Subcutaneous adipose tissue (tissue), 4 donors: Measurements from ENCODE around the gene COQ5. TPM values are rescaled to one million over a fixed set of nuclear protein-coding genes. Genes with fewer than 3 reads are reported as not detected.

Experiments
- total RNA-seq, 4 donors: library from RNA; depleted of rRNA; stranded (reverse); fragments of >200 nt; gene quantifications; one replicate each; pipeline ENCODE4 v1.1.0, GENCODE V29; 2016
- TF ChIP-seq, protein P1 (sequence below): fragments of 450-650 bp; IDR thresholded peaks from one replicate; pipeline ENCODE4 v1.5.1; 2016; ENCODE audit warnings: low read depth, mild to moderate bottlenecking, control low read depth, antibody characterized with exemption, moderate library complexity

The COQ5 gene
- total RNA-seq, 4 donors from 2014 or later: 29.0 to 33.5 (median 30.5) TPM

DNA sequence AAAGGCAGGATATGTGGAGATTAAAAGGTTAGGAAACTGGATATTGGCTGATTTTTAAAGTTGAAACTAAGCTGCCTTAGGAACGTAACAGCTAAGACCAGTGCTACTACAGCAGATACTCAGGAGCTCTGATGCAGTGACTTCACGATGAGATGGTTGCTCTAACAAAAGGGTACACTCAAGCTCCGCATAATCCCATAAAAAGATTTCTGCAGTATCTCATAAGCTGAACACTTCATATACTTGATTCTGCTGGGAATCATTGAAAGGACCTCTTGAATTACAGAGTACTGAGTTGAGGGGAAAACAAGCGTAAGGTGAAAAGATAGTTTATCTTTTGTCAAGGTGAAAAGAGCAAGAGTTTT, 8.9 kb upstream of the COQ5 start:
- TF ChIP-seq, protein P1, sequence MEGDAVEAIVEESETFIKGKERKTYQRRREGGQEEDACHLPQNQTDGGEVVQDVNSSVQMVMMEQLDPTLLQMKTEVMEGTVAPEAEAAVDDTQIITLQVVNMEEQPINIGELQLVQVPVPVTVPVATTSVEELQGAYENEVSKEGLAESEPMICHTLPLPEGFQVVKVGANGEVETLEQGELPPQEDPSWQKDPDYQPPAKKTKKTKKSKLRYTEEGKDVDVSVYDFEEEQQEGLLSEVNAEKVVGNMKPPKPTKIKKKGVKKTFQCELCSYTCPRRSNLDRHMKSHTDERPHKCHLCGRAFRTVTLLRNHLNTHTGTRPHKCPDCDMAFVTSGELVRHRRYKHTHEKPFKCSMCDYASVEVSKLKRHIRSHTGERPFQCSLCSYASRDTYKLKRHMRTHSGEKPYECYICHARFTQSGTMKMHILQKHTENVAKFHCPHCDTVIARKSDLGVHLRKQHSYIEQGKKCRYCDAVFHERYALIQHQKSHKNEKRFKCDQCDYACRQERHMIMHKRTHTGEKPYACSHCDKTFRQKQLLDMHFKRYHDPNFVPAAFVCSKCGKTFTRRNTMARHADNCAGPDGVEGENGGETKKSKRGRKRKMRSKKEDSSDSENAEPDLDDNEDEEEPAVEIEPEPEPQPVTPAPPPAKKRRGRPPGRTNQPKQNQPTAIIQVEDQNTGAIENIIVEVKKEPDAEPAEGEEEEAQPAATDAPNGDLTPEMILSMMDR: no peak

DNA sequence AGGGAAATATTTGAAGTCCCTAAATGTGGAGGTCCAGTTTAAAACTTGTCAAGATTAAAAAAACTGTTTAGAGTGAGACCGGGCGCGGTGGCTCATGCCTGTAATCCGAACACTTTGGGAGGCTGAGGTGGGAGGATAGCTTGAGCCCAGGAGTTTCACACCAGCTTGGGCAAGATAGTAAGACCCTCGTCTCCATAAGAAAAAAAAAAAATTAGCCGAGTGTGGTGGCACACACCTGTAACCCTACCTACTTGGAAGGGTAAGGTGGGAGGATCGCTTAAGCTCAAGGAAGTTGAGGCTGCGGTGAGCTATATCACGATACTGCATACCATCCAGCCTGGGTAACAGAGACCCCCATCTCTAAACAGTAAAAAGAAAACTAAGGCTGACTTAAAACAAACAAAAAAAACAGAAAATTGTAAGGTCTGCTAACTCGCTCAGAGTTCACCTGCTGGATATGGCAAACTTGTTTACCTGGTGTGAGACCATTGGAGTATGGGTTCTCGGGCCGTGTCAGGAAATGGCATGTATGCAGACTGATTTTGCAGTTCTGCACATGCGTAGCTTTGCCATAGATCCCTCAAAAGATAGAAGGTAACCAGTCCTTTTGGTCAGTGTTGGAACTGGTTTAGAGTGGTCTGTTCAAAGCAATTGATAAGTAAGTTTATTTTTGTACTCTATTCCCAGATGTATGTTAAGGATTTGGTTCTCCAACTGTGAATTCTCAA, 7.3 kb upstream of the COQ5 start:
- TF ChIP-seq, protein P1: no peak

DNA sequence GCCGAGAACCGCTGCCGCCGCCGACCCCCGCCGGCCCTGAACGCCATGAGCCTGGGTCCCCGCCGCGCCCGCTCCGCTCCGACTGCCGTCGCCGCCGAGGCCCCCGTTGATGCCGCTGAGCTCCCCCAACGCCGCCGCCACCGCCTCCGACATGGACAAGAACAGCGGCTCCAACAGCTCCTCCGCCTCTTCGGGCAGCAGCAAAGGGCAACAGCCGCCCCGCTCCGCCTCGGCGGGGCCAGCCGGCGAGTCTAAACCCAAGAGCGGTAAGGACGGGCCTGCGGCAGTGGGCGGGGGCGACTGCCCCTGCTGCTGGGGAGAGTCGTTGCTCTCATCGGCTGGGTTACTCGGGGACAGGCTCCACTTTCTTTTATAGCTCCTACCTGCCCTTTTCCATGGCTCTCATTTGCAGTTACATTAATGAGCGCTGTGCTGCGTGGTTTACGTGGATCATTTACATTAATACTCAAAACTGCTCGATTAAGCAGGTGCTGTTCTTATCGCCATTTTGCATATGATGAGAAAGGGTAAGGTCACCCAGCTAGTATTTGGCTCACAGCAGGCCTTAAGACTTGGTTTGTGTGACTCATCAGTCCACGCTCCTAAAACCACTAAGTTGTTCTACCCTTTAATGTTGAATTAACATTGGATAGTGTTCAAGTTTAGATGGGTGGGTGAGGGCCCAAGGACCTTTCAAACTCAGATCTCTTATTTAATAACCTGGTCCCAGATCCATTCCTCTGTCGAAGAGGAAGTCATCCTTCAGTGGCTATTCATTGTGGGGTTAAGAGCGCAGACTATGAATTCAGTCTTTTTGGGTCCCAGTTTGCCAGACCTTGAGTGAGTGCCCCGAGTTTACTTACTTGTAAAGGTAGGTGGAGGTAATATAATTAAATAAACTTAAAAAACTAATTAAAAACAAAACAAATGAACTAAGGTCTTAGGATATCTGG, 6.0 kb upstream of the COQ5 start:
- TF ChIP-seq, protein P1: no peak

DNA sequence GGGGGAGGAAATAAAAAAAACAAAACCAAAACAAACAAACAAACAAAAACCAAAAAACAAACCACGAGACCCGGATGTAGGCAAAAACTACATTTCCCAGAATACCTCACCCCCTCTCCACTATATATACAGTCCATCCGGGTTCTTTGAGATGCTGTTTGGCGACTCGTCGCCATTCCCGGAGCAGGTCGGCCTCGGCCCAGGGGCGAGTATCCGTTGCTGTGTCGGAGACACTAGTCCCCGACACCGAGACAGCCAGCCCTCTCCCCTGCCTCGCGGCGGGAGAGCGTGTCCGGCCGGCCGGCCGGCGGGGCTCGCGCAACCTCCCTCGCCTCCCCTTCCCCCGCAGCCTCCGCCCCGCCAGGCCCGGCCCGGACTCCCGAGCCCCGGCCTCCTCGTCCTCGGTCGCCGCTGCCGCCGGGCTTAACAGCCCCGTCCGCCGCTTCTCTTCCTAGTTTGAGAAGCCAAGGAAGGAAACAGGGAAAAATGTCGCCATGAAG, 5.3 kb upstream of the COQ5 start, which contains the start of gene RNF10:
RNF10 (plus strand) TSS at position 154 of the 500 bp plus-strand sequence. CDS start 456 bp downstream, outside the sequence.
- TF ChIP-seq, protein P1: no peak

DNA sequence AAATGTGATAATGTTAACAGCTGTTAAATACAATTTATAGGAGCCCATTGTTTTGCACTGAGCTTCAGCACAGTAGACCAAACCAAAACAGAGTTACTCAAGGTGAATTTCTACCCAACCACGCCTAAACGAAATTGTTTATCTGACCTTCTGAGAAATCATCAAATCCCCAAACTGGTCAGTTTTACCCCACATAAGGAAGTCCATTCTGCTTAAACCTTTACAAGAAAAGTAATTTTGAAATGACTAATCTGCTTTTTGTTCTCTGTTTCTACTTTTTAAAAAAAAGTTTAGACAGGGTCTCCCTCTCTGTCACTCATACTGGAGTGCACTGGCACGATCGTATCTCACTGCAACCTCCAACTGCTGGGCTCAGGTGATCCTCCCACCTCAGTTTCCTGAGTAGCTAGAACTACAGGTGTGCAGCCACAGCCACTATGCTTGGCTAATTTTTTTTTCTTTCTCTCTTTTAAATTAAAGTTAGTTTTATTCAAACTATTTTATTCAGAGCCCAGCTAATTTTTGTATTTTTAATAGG, 3.8 kb upstream of the COQ5 start:
- TF ChIP-seq, protein P1: no peak

DNA sequence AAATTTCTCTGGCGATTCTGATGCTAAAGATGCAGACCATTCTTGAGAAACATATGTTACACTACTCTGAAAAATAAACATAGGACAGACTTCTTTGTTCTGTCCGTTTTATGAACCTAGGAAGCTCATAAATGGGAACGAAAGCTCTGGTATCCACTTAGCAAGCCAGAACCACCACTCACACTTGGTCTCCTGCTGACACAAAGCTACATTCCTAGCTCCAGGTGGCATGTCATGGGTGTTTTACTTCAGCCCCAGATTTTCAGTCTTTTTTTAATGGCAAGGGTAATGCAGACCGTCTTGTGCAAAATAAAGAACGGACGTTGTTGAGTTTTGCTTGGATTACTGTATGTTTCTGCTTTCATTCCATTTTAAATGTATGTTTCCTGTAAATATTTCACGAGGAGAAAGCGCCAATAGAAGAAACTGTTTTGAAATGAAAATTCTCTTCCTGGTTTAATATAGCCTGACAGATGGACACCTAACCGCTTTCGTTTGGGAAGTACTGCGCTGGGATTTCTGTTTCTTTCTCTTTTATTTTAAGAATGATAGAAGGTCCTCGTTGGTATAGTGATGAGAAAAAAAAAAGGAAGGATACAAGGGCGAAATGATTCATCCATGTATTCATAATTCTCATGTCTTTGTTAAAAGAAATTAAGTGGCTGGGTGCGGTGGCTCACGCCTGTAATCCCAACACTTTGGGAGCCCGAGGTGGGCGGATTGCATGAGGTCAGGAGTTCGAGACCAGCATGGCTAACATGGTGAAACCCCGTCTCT, 871 bp upstream of the COQ5 start:
- TF ChIP-seq, protein P1: no peak
